Neuronal stem cell (in vitro differentiated cells): ENCODE results near the gene INTS13.

Experiments
- DNase-seq: peaks from one replicate; pipeline ENCODE4 v3.0.0-alpha.2; 2013; ENCODE audit warnings: low spot score
- H2AFZ ChIP-seq: one replicate; pipeline ENCODE4 v1.6.1; 2013; ENCODE audit warnings: mild to moderate bottlenecking, low read length, inconsistent platforms
- H2AK5ac ChIP-seq: 2 replicates; pipeline ENCODE4 v1.6.1; 2013; ENCODE audit warnings: low read depth, mild to moderate bottlenecking, inconsistent platforms, low read length, moderate library complexity, mixed read lengths
- H2BK120ac ChIP-seq: 2 replicates; pipeline ENCODE4 v1.6.1; 2013; ENCODE audit warnings: low read depth, mild to moderate bottlenecking, inconsistent platforms, low read length, moderate library complexity, mixed read lengths
- H2BK12ac ChIP-seq: one replicate; pipeline ENCODE4 v1.6.1; 2013; ENCODE audit warnings: low read length, inconsistent platforms
- H2BK15ac ChIP-seq: 2 replicates; pipeline ENCODE4 v1.6.1; 2013; ENCODE audit warnings: mild to moderate bottlenecking, low read length, inconsistent platforms, mixed read lengths
- H2BK5ac ChIP-seq: one replicate; pipeline ENCODE4 v1.6.1; 2013; ENCODE audit warnings: inconsistent platforms, mild to moderate bottlenecking, low read length, moderate library complexity
- H3K14ac ChIP-seq: one replicate; pipeline ENCODE4 v1.6.1; 2013; ENCODE audit warnings: low read length, inconsistent platforms
- H3K18ac ChIP-seq: 2 replicates; pipeline ENCODE4 v1.6.1; 2013; ENCODE audit warnings: low read length, inconsistent platforms
- H3K23ac ChIP-seq: 2 replicates; pipeline ENCODE4 v1.6.1; 2013; ENCODE audit warnings: low read depth, mild to moderate bottlenecking, mixed read lengths, low read length, inconsistent platforms; ENCODE audit not compliant: poor library complexity
- H3K27ac ChIP-seq: replicated peaks from 3 replicates; pipeline ENCODE4 v1.5.1; 2013; ENCODE audit warnings: low read length, inconsistent platforms
- H3K27me3 ChIP-seq, 3 experiments: 2 replicates each; pipeline ENCODE4 v1.6.1; 2013; ENCODE audit warnings: low read length in 3 of 3, mild to moderate bottlenecking in 2 of 3, inconsistent platforms in 1 of 3, low read depth in 1 of 3, mixed read lengths in 1 of 3, moderate library complexity in 1 of 3; ENCODE audit not compliant: control insufficient read depth in 3 of 3, insufficient read depth in 3 of 3
- H3K36me3 ChIP-seq, 2 donors: replicated peaks in 1 of 2; 2 replicates each; pipeline ENCODE4 v1.6.1; 2013; ENCODE audit warnings: low read length in 2 of 2; ENCODE audit not compliant: control insufficient read depth in 2 of 2, insufficient read depth in 2 of 2
- H3K4ac ChIP-seq: 2 replicates; pipeline ENCODE4 v1.6.1; 2013; ENCODE audit warnings: inconsistent platforms, mild to moderate bottlenecking, low read length, moderate library complexity
- H3K4me1 ChIP-seq, 2 donors: 1 replicate in 1 of 2; 2 replicates in 1 of 2; pipeline ENCODE4 v1.6.1; 2013; ENCODE audit warnings: low read length in 2 of 2, low read depth in 1 of 2; ENCODE audit not compliant: control insufficient read depth in 2 of 2, insufficient read depth in 1 of 2
- H3K4me2 ChIP-seq: one replicate; pipeline ENCODE4 v1.6.1; 2013; ENCODE audit warnings: mild to moderate bottlenecking, low read length, inconsistent platforms; ENCODE audit not compliant: insufficient read depth, poor library complexity, severe bottlenecking
- H3K4me3 ChIP-seq, 2 donors: 2 replicates each; pipeline ENCODE4 v1.5.1; 2013; ENCODE audit warnings: low read length in 2 of 2, mild to moderate bottlenecking in 2 of 2, inconsistent platforms in 1 of 2, moderate library complexity in 1 of 2
- H3K79me1 ChIP-seq: one replicate; pipeline ENCODE4 v1.6.1; 2013; ENCODE audit warnings: low read depth, mild to moderate bottlenecking, inconsistent platforms, low read length, moderate library complexity
- H3K9ac ChIP-seq: one replicate; pipeline ENCODE4 v1.6.1; 2013; ENCODE audit warnings: mild to moderate bottlenecking, low read depth, low read length, inconsistent platforms; ENCODE audit not compliant: poor library complexity
- H3K9me3 ChIP-seq, 2 donors: replicated peaks in 1 of 2; 2 replicates each; pipeline versions ENCODE3 to v1.6.1; 2013; ENCODE audit warnings: low read length in 2 of 2, mild to moderate bottlenecking in 2 of 2, inconsistent platforms in 1 of 2, low read depth in 1 of 2, mixed read lengths in 1 of 2, moderate library complexity in 1 of 2; ENCODE audit not compliant: control insufficient read depth in 2 of 2, insufficient read depth in 1 of 2
- H4K8ac ChIP-seq: one replicate; pipeline ENCODE4 v1.6.1; 2013; ENCODE audit warnings: low read depth, mild to moderate bottlenecking, inconsistent platforms, low read length, moderate library complexity
- H4K91ac ChIP-seq: one replicate; pipeline ENCODE4 v1.6.1; 2013; ENCODE audit warnings: low read length, low read depth, mild to moderate bottlenecking, inconsistent platforms; ENCODE audit not compliant: poor library complexity
- WGBS, 2 donors: extraction: QIAGEN DNeasy Blood & Tissue Kit; methylation state at CpG; one replicate each; pipeline ENCODE4 v1.1.7; 2013; ENCODE audit warnings: missing lambda C conversion rate in 2 of 2, mixed read lengths in 1 of 2; ENCODE audit not compliant: insufficient read length in 2 of 2, insufficient replicate concordance in 1 of 2; ENCODE audit errors: extremely low coverage in 2 of 2; 5-methylcytosine and 5-hydroxymethylcytosine counted together

Gene INTS13

DNA sequence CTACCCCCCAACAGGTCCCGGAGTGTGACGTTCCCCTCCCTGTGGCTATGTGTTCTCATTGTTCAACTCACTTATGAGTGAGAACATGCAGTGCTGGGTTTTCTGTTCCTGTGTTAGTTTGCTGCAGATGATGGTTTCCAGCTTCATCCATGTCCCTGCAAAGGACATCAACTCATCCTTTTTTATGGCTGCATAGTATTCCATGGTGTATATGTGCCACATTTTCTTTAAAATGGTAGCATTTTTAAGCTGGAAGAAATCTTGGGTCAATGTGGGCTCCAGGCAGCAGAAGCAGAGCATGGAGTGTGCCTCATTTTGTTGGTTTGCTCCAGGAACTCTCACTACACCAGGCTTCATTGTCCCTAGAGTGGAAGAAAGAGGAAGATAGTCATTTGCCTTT is 57.2 kb downstream of the INTS13 start:
- H3K23ac ChIP-seq = no peak overlapping the region
- no peak overlapping the region for H2BK15ac ChIP-seq
- no peak overlapping the region for H2AFZ ChIP-seq
- no peak overlapping the region for H3K18ac ChIP-seq
- no peak overlapping the region for H3K4ac ChIP-seq
- no peak overlapping the region for H3K4me3 ChIP-seq
- H2BK5ac ChIP-seq = no peak overlapping the region
- no peak overlapping the region for H3K14ac ChIP-seq
- no peak overlapping the region for H4K8ac ChIP-seq
- H2BK120ac ChIP-seq = no peak overlapping the region
- H3K27me3 ChIP-seq = no peaks in the 10 kb centered on the region
- H3K4me2 ChIP-seq = no peak overlapping the region
- H3K9me3 ChIP-seq = peaks cover 0 to 2% of the 10 kb centered on the region in 2 donors
- peaks cover 1 to 6% of the 10 kb centered on the region in 2 donors for H3K4me1 ChIP-seq
- H3K27ac ChIP-seq = no peak overlapping the region
- no peak overlapping the region for H4K91ac ChIP-seq
- H3K79me1 ChIP-seq = no peaks in the 10 kb centered on the region
- no peak overlapping the region for H2AK5ac ChIP-seq
- DNase-seq = no peak
- no peak overlapping the region for H2BK12ac ChIP-seq
- H3K36me3 ChIP-seq = no peaks in the 10 kb centered on the region
- no peak overlapping the region for H3K9ac ChIP-seq
- no CpG with 5 or more reads among the region's 2 CpGs for WGBS, 2 donors

DNA sequence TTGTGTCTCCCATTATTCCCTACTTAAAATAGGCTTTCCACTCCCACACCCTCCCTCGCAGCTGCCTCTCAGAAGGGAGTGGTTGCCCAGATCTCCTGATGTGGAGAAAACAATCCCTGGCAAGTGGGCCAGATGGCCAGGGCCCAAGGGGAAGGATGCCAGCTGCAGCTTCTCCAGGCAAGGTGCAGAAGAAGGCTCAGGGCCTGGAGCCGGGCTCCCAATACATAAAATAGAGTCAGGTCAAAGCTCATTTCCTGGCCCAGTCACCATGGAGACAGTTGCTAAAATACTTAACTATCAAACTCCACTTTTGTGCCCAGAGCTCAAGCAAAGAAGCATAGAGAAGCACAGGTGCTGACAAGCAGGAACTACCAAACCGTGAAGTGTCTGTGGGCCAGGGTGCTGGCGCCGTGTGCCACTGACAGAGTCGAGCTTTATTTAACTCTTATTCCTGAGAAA is 59.1 kb downstream of the INTS13 start:
- H3K27ac ChIP-seq = no peak overlapping the region
- H3K4me1 ChIP-seq = peaks cover 0 to 6% of the 10 kb centered on the region in 2 donors
- no peak overlapping the region for H3K4me3 ChIP-seq
- H3K4me2 ChIP-seq = no peak overlapping the region
- no peak overlapping the region for H2BK5ac ChIP-seq
- no peak overlapping the region for H3K18ac ChIP-seq
- no peak overlapping the region for H4K8ac ChIP-seq
- no peak overlapping the region for H2BK15ac ChIP-seq
- H3K9ac ChIP-seq = no peak overlapping the region
- no peak overlapping the region for H2AK5ac ChIP-seq
- no CpG with 5 or more reads among the region's 6 CpGs for WGBS, 2 donors
- no peaks in the 10 kb centered on the region for H3K79me1 ChIP-seq
- no peak overlapping the region for H3K23ac ChIP-seq
- no peak overlapping the region for H2AFZ ChIP-seq
- H3K36me3 ChIP-seq = no peaks in the 10 kb centered on the region
- no peak for DNase-seq
- no peak overlapping the region for H2BK12ac ChIP-seq
- no peak overlapping the region for H3K14ac ChIP-seq
- H4K91ac ChIP-seq = no peak overlapping the region
- peaks cover 0 to 3% (median 0%) of the 10 kb centered on the region in 3 experiments for H3K27me3 ChIP-seq
- no peak overlapping the region for H2BK120ac ChIP-seq
- H3K9me3 ChIP-seq = no peaks in the 10 kb centered on the region
- H3K4ac ChIP-seq = no peak overlapping the region

DNA sequence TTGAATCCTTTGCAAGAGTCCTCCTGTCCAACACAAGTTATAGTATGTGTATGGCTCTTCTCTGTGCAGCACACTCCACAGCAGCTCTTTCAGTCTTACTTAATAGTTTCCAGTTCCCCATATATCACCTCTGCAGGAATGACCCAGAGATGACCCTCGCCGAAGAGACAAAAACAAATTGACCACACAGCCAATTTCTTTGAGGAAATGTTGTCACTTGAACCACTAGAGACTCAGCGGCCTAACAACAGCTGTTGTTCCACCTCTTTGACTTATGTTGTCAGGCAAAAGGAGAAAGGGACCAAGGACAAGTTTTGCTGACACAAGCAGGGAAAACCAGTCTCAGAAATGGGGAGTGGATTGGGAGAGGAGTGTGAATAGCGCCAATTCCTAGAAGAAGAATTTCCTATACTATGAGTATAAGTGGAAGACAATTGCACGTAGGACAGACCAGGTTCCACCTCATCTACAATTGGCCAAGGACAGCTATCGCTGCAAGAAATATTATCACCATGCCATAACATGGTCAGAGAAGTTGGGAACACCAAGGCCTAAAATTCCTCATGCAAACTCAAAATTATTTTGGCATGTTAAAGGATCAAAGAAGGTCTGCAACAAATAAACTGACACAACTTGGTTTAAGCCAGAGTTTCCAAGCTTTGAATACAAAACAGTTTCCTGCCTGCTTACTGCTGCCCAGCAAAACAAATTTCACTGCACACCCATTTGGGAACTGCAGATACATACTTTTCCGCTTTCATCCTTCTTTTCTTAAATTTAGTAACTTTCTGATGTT is 63.1 kb downstream of the INTS13 start:
- Histone ChIP-seq H3K27ac (no peak overlapping the region), H4K8ac (no peak overlapping the region), H3K14ac (no peak overlapping the region), H3K36me3 (no peaks in the 10 kb centered on the region), H2AFZ (no peak overlapping the region), H3K4ac (no peak overlapping the region), H2BK12ac (no peak overlapping the region), H2BK5ac (no peak overlapping the region), H2BK120ac (no peak overlapping the region), H3K27me3 (peaks cover 0 to 16% (median 0%) of the 10 kb centered on the region in 3 experiments), H3K18ac (no peak overlapping the region), H3K4me2 (no peak overlapping the region), H3K79me1 (no peaks in the 10 kb centered on the region), H3K23ac (no peak overlapping the region), H2BK15ac (no peak overlapping the region), H4K91ac (no peak overlapping the region), H2AK5ac (no peak overlapping the region), H3K9me3 (no peaks in the 10 kb centered on the region), H3K4me3 (no peak overlapping the region), H3K4me1 (peaks cover 0 to 6% of the 10 kb centered on the region in 2 donors), H3K9ac (no peak overlapping the region)
- DNase-seq = no peak
- no CpG with 5 or more reads among the region's 7 CpGs for WGBS, 2 donors

DNA sequence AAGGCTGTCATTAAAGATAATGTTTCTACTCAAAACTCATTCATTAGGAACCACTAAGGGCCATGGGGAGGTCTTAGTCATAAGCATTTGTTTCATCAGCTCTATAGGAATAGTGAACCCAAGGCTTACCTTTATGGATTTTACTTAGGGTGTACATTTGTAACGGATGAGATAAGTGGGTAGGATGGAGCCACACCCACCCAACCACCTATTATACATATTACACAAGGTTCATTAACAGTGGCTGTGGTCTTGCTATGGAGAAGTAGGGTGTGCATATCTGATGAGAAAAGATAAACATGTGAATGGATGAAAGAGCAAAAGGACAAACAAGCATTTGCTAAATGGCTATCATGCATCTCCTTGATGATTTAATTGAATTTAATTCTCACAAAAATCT is 65.2 kb downstream of the INTS13 start:
- WGBS, 2 donors = no CpG with 5 or more reads among the region's 1 CpG

More for the DNA sequence above, 65.2 kb downstream of the INTS13 start:
- no peak overlapping the region for H2BK12ac ChIP-seq
- H3K4me3 ChIP-seq = no peak overlapping the region
- H3K4me2 ChIP-seq = no peak overlapping the region
- no peaks in the 10 kb centered on the region for H3K36me3 ChIP-seq
- H2AK5ac ChIP-seq = no peak overlapping the region
- H4K8ac ChIP-seq = no peak overlapping the region
- H3K9me3 ChIP-seq = no peaks in the 10 kb centered on the region
- no peaks in the 10 kb centered on the region for H3K79me1 ChIP-seq
- no peaks in the 10 kb centered on the region for H3K4me1 ChIP-seq
- no peak overlapping the region for H2BK5ac ChIP-seq
- H2BK120ac ChIP-seq = no peak overlapping the region
- no peak overlapping the region for H4K91ac ChIP-seq
- H3K27me3 ChIP-seq = peaks cover 0 to 18% (median 0%) of the 10 kb centered on the region in 3 experiments
- no peak overlapping the region for H3K4ac ChIP-seq
- no peak overlapping the region for H2AFZ ChIP-seq
- DNase-seq = no peak
- H3K14ac ChIP-seq = no peak overlapping the region
- no peak overlapping the region for H3K27ac ChIP-seq
- no peak overlapping the region for H3K23ac ChIP-seq
- no peak overlapping the region for H3K18ac ChIP-seq
- H2BK15ac ChIP-seq = no peak overlapping the region
- no peak overlapping the region for H3K9ac ChIP-seq
